HG03159 (cell line): ENCODE results near the gene PMM1.
"Not testable (repeated sequence)": the region's sequence is repeated elsewhere in the genome, so short reads cannot be mapped to it uniquely, and the experiment has no call there.

Source experiments
- ATAC-seq: cut with Tn5 transposase; IDR thresholded peaks from one replicate; pipeline ENCODE4 v1.9.1; 2021; ENCODE audit warnings: mild to moderate bottlenecking, moderate library complexity; ENCODE audit not compliant: unreplicated experiment

Gene PMM1

DNA sequence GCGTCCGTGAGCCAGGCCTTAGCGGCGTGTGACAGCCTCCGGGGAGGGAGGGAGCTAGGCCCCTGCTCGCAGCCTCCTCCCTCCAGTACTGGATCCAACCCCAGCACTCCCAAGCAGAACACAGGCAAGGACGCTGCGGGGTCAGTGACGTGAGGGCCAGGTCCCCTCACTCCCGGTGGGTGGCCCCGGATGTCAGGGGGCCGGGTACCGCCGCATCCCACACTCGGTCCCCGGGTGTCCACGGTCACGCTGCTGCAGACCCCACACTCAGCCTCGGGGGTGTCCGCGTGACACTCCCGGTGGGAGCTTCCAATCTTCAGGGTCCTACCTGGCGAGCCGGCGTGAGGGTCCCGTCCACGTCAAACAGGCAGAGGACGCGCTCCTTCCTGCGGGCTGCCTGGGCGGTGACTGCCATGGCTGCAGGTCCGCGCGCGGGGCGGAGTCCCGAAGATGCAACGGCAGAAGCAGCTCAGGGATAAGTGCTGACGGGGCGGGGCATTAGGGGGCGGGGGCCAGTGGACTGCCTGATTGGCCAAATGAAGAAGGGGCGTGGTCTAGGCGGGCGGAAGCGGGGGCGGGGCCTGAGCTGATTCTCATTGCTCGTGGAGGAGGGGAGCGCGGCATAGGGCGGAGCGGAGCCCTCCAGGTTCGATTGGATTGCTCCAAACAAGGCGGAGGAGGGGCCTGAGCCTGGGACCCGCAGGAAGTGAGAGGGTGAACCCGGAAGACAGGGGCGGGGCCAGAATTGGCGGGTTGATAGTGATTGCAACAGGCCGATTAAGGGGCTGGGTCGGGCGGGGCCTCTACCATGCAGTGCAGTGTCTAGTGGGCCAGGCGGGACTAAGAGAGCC, at the start of gene PMM1:
Gene PMM1, minus strand, starts transcription at position 450 of the 851 bp plus-strand sequence. Its CDS starts 35 bp downstream, at position 415.
- ATAC-seq: peak; percentile 87

DNA sequence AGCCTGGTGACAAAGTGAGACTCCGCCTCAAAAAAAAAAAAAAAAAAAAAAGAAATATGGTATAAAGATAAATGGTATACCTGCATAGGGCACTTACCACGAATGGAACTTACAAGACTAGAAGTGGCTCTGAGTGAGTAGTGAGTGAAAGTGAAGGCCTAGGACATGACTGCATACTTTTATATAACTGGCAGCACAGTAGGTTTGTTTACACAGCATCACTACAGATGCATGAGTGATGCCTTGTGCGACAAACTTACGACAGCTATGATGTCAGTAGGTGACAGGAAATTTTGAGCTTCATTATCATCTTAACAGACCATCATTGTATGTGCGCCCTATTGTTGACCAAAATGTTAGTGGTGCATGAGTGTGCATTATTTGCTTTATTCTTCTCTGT, 49.1 kb upstream of the PMM1 start:
- ATAC-seq: no peak

- no peak for ATAC-seq
These were observed 48.5 kb upstream of the PMM1 start for GRCh38 chr22:41638124-41638523.

- not testable (repeated sequence) for ATAC-seq
These were observed 48.0 kb upstream of the PMM1 start for GRCh38 chr22:41637623-41638022.

DNA sequence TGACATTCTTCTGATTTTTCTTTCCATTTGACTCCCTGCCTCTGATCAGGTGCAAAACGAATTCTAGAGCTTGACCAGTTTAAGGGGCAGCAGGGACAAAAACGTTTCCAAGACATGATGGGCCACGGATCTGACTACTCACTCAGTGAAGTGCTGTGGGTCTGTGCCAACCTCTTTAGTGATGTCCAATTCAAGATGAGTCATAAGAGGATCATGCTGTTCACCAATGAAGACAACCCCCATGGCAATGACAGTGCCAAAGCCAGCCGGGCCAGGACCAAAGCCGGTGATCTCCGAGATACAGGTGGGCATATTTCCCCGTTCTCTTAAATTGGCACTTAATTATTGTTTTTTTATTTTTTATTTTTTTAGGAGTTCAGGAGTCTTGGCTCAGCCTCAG, 46.8 kb upstream of the PMM1 start:
- no peak for ATAC-seq

DNA sequence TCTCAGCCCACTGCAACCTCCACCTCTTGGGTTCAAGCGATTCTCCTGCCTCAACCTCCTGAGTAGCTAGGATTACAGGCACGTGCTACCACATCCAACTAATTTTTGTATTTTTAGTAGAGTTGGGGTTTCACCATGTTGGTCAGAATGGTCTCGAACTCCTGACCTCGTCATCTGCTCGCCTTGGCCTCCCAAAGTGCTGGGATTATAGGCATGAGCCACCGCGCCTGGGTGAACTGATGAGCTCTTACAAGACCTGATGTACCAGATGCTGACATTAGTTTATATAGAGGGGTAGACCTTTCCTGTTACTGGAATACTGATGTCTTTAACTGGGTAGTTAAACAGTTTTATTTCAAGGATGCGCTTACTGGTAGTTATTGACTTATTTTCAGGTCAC, 45.0 kb upstream of the PMM1 start:
- ATAC-seq: not testable (repeated sequence)

DNA sequence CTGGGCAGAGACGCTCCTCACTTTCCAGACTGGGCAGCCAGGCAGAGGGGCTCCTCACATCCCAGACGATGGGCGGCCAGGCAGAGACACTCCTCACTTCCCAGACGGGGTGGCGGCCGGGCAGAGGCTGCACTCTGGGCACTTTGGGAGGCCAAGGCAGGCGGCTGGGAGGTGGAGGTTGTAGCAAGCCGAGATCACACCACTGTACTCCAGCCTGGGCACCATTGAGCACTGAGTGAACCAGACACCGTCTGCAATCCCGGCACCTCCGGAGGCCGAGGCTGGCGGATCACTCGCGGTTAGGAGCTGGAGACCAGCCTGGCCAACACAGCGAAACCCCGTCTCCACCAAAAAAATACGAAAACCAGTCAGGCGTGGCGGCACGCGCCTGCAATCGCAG, 42.0 kb upstream of the PMM1 start:
- not testable (repeated sequence) for ATAC-seq

DNA sequence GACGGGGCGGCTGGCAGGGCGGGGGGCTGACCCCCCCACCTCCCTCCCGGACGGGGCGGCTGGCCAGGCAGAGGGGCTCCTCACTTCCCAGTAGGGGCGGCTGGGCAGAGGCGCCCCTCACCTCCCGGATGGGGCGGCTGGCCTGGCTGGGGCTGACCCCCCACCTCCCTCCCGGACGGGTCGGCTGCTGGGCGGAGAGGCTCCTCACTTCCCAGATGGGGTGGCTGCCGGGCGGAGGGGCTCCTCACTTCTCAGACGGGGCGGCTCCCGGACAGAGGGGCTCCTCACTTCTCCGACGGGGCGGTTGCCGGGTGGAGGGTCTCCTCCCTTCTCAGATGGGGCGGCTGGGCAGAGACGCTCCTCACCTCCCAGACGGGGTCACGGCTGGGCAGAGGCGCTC, 41.5 kb upstream of the PMM1 start:
- not testable (repeated sequence) for ATAC-seq

GRCh38 chr22:41625577-41625976, 35.9 kb upstream of the PMM1 start:
- ATAC-seq: no peak

- no peak for ATAC-seq
These were observed 32.2 kb upstream of the PMM1 start for GRCh38 chr22:41621911-41622179.

- peak; percentile 79 for ATAC-seq
These were observed 31.7 kb upstream of the PMM1 start, which contains the start of gene XRCC6 for GRCh38 chr22:41621099-41621910. Gene XRCC6 (plus strand): TSS chr22:41621295. CDS start chr22:41622005, 710 bp downstream.

GRCh38 chr22:41620589-41621098, 31.0 kb upstream of the PMM1 start, which contains the start of gene DESI1:
Gene DESI1 (minus strand): TSS chr22:41621043. CDS start chr22:41620839, 204 bp downstream.
- ATAC-seq: peak; percentile 16

GRCh38 chr22:41619979-41620588, 30.4 kb upstream of the PMM1 start:
- ATAC-seq: peak; percentile 17

DNA sequence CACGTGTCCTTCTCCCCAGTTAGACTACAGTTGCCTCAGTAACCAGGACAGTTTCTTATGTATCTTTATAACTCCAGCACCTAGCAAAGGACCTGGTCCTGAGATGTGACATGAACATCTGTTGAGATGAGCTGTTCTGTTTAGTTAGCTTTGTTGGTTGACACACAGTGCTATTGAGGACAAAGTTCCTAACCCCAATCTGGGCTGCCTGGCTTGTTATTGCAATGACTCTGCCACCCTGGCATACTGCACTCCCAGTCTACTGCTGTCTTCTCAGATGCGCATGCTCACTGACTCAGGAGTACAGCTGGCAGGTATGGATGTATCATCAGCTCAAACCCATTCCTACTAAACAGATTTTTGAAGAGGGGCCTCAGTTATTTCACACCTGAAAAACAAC, 23.8 kb upstream of the PMM1 start:
- no peak for ATAC-seq

DNA sequence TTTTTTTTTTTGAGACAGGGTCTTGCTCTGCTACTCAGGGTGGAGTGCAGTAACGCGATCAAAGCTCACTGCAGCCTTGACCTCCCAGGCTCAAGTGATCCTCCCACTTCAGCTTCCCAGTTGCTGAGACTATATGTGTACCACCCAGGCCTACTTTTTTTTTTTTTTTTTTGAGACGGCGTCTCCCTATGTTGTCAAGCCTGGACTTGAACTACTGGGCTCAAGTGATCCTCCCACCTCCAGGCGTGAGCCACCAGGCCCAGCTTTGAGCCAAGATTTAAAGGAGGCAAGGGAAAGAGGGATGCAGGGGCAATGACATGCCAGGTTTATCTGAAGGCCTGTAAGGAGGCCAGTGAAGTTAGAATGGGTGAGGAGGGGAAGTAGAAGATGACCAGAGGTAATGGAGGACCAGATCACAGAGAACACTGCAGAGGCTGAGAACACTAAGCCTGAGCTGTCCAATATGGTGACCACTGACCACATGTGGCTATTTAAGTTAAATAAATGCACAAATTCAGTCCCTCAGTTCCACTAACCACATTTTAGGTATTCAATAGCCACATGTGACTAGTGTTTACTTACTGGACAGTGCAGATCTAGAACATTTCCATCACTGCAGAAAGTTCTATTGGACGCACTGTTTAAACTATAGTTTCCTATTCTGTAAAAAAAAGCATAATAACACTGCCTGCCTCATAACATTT, 23.1 kb upstream of the PMM1 start:
- no peak for ATAC-seq

- ATAC-seq: no peak
These were observed 18.7 kb upstream of the PMM1 start for GRCh38 chr22:41608386-41608785.

DNA sequence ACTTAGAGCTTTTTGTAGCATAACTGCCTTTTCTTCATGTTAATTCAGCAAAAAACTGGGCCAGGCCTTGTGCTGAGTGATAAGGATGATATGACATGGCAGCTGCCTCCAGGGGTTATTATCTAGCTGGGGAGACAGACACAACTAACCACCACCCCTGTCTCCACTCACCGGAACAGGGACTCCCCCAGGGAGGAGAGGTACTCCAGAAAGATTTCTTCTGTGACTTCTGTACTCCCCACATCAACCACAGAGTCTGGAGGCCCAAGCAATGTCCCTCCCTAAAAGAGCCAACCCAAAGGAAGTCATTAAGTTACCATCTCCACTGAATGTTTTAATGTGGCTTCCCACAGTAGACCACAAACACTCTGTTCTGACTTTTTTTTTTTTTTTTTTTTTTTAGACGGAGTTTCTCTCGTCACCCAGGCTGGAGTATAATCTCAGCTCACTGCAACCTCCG, 14.3 kb upstream of the PMM1 start:
- ATAC-seq: no peak

DNA sequence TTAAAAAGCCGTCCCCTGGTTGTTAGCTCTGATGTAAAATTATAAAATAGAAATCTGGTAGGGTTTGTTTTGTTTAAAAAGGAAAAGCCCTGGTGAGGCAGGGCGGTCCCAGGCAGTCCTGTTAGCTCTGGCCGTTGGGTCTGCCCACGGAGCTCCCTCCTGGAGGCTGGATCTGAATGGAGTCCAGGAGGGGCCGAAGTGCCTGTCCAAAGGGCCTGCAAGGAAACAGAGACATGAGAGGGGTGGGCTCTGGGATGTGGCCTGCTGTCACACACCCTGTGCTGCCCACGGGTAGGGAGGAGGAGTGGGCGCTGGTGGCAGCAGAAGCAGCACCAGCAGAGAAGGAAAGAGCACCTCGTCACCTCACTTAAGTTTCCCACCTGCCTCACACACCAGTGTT, 11.3 kb upstream of the PMM1 start:
- ATAC-seq: no peak

- no peak for ATAC-seq
These were observed 9.4 kb upstream of the PMM1 start for GRCh38 chr22:41598891-41599635.

- ATAC-seq: no peak
These were observed 8.4 kb upstream of the PMM1 start for GRCh38 chr22:41598081-41598480.
